DMS153 treated with DMSO at 0.1 percent for 48 hours (cell line): ENCODE data around the gene LEF1.

Experiments used
- DNase-seq: peaks from one replicate; lab custom pipeline; 2025; ENCODE audit not compliant: unreplicated experiment; lab: John Stamatoyannopoulos, UW

LEF1 gene

GRCh38 chr4:108003982-108004515, 164.7 kb downstream of the LEF1 start:
- DNase-seq: no peak

GRCh38 chr4:108001540-108002135, 167.1 kb downstream of the LEF1 start:
- DNase-seq: no peak

DNA sequence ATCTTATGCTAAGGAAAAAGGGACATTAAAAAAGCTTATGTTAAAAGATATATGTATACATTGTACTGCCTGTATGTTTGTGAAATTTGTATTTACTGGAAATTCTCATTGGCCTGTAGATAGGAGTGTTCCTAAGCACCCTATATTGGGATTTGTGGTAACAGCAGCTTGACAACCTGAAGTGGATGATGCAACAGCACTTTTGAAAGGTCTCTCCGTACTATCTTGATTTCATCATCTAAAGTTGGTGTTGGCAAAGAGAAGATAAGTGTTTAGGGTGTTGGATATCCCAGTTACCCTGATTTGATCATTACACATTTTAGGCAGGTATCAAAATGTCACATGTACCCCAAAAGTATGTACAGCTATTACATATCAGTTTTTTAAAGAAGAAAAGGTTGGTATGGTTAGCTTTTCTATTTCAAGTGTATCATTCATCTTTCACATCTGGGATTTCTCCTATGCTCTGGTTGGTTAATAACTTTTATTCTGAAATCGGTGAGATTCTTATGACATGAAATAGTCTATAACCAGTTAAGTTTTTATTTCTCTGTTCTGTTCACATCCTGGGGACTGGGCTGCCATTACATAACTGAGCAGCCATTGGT, 168.7 kb downstream of the LEF1 start:
- DNase-seq: no peak

DNA sequence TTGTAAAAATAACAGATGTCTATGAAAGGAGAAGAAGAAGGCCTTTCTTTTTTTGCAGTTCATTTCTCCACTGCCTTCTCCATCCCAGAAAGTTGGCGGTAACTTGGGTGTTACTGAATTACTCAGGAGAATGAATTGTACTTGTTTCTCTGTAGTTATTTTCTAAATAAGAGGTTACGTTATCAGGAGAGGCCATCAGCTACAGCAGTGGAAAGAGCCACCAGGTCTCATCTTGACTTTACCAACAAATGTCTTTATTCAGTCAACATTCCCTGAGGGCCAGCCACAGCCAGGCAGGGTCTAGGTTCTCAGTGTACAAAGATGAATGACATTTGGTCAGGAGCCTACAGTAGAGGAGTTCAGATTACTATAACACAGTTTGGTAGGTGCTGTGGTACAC, 170.9 kb downstream of the LEF1 start:
- DNase-seq: no peak
